Muscle of leg (tissue), 16 donors: ENCODE results near the gene CCDC124. TPM values are rescaled to one million over a fixed set of nuclear protein-coding genes. Genes with fewer than 3 reads are reported as not detected.
"Not testable (repeated sequence)": the region's sequence is repeated elsewhere in the genome, so short reads cannot be mapped to it uniquely, and the experiment has no call there.

Experiments used
- DNase-seq: peaks from one replicate; pipeline ENCODE4 v3.0.0; 2013
- H3K27ac ChIP-seq: one replicate; pipeline ENCODE4 v1.5.1; 2013; ENCODE audit warnings: mild to moderate bottlenecking, low read length, control low read depth
- H3K27me3 ChIP-seq: one replicate; pipeline ENCODE4 v1.6.1; 2013; ENCODE audit warnings: low read length; ENCODE audit not compliant: control insufficient read depth, insufficient read depth
- H3K36me3 ChIP-seq: one replicate; pipeline ENCODE4 v1.6.1; 2013; ENCODE audit warnings: low read length; ENCODE audit not compliant: control insufficient read depth, insufficient read depth
- H3K4me1 ChIP-seq: one replicate; pipeline ENCODE4 v1.6.1; 2013; ENCODE audit warnings: low read length; ENCODE audit not compliant: control insufficient read depth, insufficient read depth
- H3K4me3 ChIP-seq: one replicate; pipeline ENCODE4 v1.5.1; 2013; ENCODE audit warnings: low read length, control low read depth
- H3K9me3 ChIP-seq: replicated peaks from 2 replicates; pipeline ENCODE4 v1.6.1; 2013; ENCODE audit warnings: low read depth, low read length; ENCODE audit not compliant: control insufficient read depth
- WGBS: methylation state at CpG from one replicate; pipeline ENCODE4 v1.1.5; 2013; ENCODE audit warnings: missing lambda C conversion rate; ENCODE audit not compliant: insufficient coverage; 5-methylcytosine and 5-hydroxymethylcytosine counted together
- long read RNA-seq, 11 donors: transcript quantifications; one replicate each; lab custom pipeline, GENCODE V29; 2026
- polyA plus RNA-seq, 8 donors: library from polyadenylated mRNA; unstranded; fragments of 120-200 nt; gene quantifications; one replicate each; pipeline versions ENCODE4 v1.2.1 to v1.2.3, GENCODE V29; 2013; ENCODE audit warnings: inconsistent platforms in 1 of 8, low replicate concordance in 1 of 8; ENCODE audit not compliant: insufficient read length in 8 of 8, insufficient read depth in 1 of 8
- total RNA-seq: library from RNA; stranded (reverse); fragments of 120-200 nt; gene quantifications from one replicate; pipeline ENCODE4 v1.2.4, GENCODE V29; 2013

Gene CCDC124, protein sequence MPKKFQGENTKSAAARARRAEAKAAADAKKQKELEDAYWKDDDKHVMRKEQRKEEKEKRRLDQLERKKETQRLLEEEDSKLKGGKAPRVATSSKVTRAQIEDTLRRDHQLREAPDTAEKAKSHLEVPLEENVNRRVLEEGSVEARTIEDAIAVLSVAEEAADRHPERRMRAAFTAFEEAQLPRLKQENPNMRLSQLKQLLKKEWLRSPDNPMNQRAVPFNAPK
- 16.4 TPM for total RNA-seq
- 10 to 100 TPM; 58.6 to 78.0 (median 69.7) TPM for polyA plus RNA-seq
- long read RNA-seq, donor 1, transcript CCDC124-201 (5 exons, 938 nt) = major isoform, 10 of 18 reads
- long read RNA-seq, donor 1, partial matches to known transcripts = 7 of 18 reads
- long read RNA-seq, donor 1, other reads (novel, unspliced or antisense) = 0 of 18 reads
- long read RNA-seq, donor 2, partial matches to known transcripts = 0 of 3 reads
- long read RNA-seq, donor 2, other reads (novel, unspliced or antisense) = 0 of 3 reads
- long read RNA-seq, donor 3, transcript CCDC124-201 (5 exons, 938 nt) = major isoform, 33 of 44 reads
- long read RNA-seq, donor 3, partial matches to known transcripts = 9 of 44 reads
- long read RNA-seq, donor 3, other reads (novel, unspliced or antisense) = 0 of 44 reads
- long read RNA-seq, donor 4, transcript CCDC124-201 (5 exons, 938 nt) = major isoform, 20 of 44 reads
- long read RNA-seq, donor 4, partial matches to known transcripts = 23 of 44 reads
- long read RNA-seq, donor 4, other reads (novel, unspliced or antisense) = 0 of 44 reads
- long read RNA-seq, donor 5, transcript CCDC124-201 (5 exons, 938 nt) = major isoform, 53 of 94 reads
- long read RNA-seq, donor 5, partial matches to known transcripts = 37 of 94 reads
- long read RNA-seq, donor 5, other reads (novel, unspliced or antisense) = 0 of 94 reads
- long read RNA-seq, donor 6, transcript CCDC124-201 (5 exons, 938 nt) = major isoform, 45 of 66 reads
- long read RNA-seq, donor 6, partial matches to known transcripts = 20 of 66 reads
- long read RNA-seq, donor 6, other reads (novel, unspliced or antisense) = 0 of 66 reads
- long read RNA-seq, donor 7, transcript CCDC124-201 (5 exons, 938 nt) = major isoform, 16 of 37 reads
- long read RNA-seq, donor 7, partial matches to known transcripts = 19 of 37 reads
- long read RNA-seq, donor 7, other reads (novel, unspliced or antisense) = 0 of 37 reads
- long read RNA-seq, donor 8, transcript CCDC124-201 (5 exons, 938 nt) = major isoform, 16 of 24 reads
- long read RNA-seq, donor 8, partial matches to known transcripts = 7 of 24 reads
- long read RNA-seq, donor 8, other reads (novel, unspliced or antisense) = 0 of 24 reads
- long read RNA-seq, donor 9, transcript CCDC124-201 (5 exons, 938 nt) = major isoform, 17 of 39 reads
- long read RNA-seq, donor 9, partial matches to known transcripts = 21 of 39 reads
- long read RNA-seq, donor 9, other reads (novel, unspliced or antisense) = 0 of 39 reads
- long read RNA-seq, donor 10, transcript CCDC124-201 (5 exons, 938 nt) = major isoform, 29 of 45 reads
- long read RNA-seq, donor 10, partial matches to known transcripts = 16 of 45 reads
- long read RNA-seq, donor 10, other reads (novel, unspliced or antisense) = 0 of 45 reads
- long read RNA-seq, donor 11, transcript CCDC124-201 (5 exons, 938 nt) = major isoform, 21 of 32 reads
- long read RNA-seq, donor 11, partial matches to known transcripts = 11 of 32 reads
- long read RNA-seq, donor 11, other reads (novel, unspliced or antisense) = 0 of 32 reads

DNA sequence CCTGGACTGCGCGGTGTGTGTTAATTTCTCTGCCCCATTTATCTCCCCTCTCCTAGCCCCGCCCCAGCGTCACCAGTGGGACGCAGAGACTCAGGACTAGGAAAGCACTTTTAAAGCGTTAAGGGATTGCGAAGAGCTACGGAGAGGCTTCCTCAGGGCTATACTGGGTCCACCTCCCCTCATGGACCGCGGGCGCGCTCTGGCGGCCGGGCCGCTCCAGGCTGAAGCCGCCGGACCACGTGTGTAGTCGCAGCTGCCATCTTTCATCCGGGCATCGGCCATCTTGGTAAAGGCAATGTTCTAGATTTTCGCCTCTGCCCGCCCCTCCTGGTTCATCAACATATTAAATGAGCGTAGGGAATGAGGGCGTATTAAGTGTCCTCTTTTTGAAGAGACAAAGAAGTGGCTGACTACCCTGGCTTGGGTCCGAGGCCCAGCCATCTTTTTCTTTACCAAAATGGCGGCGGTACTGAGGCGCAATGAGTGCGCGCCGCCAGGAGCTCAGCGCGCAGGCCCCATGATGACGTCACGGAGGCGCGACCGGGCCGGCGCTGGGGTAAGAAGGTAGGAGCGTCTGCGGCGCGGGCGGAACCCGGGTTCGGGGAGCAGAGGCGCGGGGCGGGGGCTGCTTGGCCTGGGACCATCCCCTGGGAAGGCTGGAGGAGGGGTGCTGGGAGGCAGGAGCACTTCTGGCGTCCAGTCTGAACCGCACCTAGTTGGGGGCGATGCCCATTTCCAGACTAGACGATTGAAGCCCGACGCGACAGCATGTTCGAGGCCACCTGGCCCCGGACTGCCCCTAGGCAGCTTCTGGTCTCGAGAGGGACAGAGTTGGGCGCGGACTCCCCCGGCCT lies at the start of gene CCDC124:
Gene CCDC124 (plus strand): TSS at position 531 of the 854 bp plus-strand sequence. CDS start 3,406 bp downstream, outside the sequence.
- DNase-seq = peak; percentile 97
- Histone ChIP-seq H3K4me1 (peaks cover 16% of the 10 kb centered on the region), H3K9me3 (no peaks in the 10 kb centered on the region), H3K27ac (peak within 1 kb of the TSS; percentile 79), H3K4me3 (peak within 1 kb of the TSS; percentile 81), H3K27me3 (no peaks in the 10 kb centered on the region), H3K36me3 (peaks cover 10% of the 10 kb centered on the region)
- under 1% methylated on average over 44 of the region's 64 CpGs for WGBS

DNA sequence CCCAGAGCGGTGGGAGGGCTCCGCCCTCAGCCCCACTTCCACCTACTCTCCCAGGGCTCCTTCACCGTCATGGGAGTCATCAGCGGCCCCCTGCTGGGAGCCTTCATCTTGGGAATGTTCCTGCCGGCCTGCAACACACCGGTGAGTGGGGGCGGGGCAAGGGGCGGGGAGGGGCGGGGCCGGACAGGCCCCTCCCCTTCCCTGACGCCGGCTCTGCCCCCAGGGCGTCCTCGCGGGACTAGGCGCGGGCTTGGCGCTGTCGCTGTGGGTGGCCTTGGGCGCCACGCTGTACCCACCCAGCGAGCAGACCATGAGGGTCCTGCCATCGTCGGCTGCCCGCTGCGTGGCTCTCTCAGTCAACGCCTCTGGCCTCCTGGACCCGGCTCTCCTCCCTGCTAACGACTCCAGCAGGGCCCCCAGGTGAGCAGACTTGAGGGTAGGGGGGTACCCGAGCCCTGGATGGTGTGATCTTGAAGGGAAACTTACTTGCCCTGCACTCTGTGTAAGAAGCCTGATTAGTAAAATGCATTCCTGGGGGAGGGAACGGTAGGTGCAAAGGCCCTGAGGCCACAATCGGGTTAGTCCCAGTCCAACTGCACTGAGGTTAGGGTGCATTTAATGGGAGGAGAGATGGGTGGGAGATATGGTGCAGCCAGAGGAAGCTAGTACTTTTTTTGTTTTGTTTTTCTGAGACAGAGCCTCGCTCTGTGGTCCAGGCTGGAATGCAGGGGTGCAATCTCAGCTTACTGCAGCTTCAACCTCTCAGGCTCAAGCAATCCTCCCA lies 49.0 kb upstream of the CCDC124 start:
- Histone ChIP-seq H3K4me1 (no peaks in the 10 kb centered on the region), H3K4me3 (no peak overlapping the region), H3K27ac (no peak overlapping the region), H3K27me3 (no peaks in the 10 kb centered on the region), H3K9me3 (no peaks in the 10 kb centered on the region), H3K36me3 (no peaks in the 10 kb centered on the region)
- WGBS = 77% methylated on average over 19 of the region's 33 CpGs
- DNase-seq = no peak

DNA sequence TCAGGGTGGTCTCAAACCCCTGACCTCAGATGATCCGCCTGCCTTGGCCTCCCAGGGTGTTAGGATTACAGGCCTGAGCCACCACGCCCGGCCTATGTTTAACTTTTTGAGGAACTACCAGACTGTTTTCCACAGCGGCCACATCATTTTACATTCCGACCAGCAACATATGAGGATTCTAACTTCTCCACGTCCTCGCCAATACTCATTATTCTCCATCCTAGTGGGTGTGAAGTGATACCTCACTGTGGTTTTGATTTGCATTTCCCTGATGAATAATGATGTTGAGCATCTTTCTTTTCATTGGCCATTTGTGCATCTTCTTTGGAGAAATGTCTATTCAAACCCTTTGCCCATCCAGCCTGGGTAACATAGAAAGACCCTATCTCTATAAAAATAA lies 46.3 kb upstream of the CCDC124 start:
- DNase-seq = no peak
- 80% methylated on average over 3 of the region's 7 CpGs for WGBS

DNA sequence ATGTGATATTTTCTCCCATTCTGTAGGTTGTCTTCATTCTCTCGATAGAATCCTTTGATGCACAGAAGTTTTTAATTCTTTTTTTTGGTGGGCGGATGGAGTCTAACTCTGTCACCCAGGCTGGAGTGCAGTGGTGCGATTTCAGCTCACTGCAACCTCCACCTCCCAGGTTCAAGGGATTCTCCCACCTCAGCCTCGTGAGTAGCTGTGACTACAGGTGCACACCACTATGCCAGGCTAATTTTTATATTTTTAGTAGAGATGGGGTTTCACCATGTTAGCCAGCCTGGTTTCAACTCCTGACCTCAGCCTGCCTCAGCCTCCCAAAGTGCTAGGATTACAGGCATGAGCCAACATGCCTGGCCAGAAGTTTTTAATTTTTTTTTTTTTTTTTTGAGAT lies 45.6 kb upstream of the CCDC124 start:
- H3K4me3 ChIP-seq, DNase-seq, H3K9me3 ChIP-seq, H3K27me3 ChIP-seq, H3K36me3 ChIP-seq, H3K27ac ChIP-seq, H3K4me1 ChIP-seq: not testable (repeated sequence)
- WGBS = no CpG with 5 or more reads among the region's 4 CpGs

More for the DNA sequence above, 46.3 kb upstream of the CCDC124 start:
- H3K4me1 ChIP-seq = no peaks in the 10 kb centered on the region
- no peaks in the 10 kb centered on the region for H3K9me3 ChIP-seq
- no peaks in the 10 kb centered on the region for H3K36me3 ChIP-seq
- H3K4me3 ChIP-seq = no peak overlapping the region
- no peak overlapping the region for H3K27ac ChIP-seq
- no peaks in the 10 kb centered on the region for H3K27me3 ChIP-seq

DNA sequence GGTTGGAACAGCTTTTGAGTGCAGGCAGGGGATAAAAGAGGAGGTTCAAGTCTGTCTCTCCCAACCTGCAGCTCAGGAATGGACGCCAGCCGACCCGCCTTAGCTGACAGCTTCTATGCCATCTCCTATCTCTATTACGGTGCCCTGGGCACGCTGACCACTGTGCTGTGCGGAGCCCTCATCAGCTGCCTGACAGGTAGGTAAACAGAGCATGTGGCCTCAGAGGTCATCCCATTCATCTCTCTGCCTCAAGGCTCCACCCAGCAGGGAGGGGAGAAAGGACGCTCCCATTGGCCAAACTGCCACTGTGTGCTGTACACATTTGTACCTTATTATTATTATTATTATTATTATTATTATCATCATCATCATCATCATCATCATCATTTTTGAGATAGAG lies 44.6 kb upstream of the CCDC124 start:
- Histone ChIP-seq H3K27ac (no peak overlapping the region), H3K36me3 (no peaks in the 10 kb centered on the region), H3K9me3 (no peaks in the 10 kb centered on the region), H3K4me1 (no peaks in the 10 kb centered on the region), H3K4me3 (no peak overlapping the region), H3K27me3 (no peaks in the 10 kb centered on the region)
- WGBS = 90% methylated on average over 2 of the region's 7 CpGs
- no peak for DNase-seq

DNA sequence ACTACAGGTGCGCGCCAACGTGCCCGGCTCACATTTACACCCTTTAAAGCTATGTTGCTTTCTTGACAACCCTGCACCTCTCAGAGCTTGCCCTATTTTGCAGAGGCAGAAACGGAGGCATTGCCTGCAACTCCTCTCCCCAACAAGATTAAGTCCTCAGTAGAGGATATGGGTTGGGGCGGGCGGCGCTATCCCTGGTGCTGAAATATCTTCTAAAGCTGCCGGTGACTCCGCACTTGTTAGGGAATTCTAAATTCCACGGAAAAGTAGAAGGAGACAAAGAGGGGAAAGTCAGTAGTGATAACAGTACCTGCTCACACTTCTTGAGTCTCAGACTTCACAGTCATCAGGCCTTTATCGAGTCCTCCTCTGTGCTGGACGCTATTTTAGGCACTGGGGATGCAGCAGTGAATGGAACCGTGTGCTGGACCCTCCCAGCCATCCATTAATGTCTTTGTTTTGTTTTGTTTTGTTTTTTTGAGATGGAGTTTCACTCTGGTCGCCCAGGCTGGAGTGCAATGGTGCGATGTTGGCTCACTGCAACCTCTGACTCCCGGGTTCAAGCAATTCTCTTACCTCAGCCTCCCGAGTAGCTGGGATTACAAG lies 43.1 kb upstream of the CCDC124 start:
- H3K4me3 ChIP-seq = no peak overlapping the region
- peak; percentile 66 for DNase-seq
- H3K27ac ChIP-seq = no peak overlapping the region
- WGBS = 17% methylated on average over 4 of the region's 18 CpGs
- H3K9me3 ChIP-seq = no peaks in the 10 kb centered on the region
- H3K27me3 ChIP-seq = no peaks in the 10 kb centered on the region
- H3K4me1 ChIP-seq = no peaks in the 10 kb centered on the region
- no peaks in the 10 kb centered on the region for H3K36me3 ChIP-seq

DNA sequence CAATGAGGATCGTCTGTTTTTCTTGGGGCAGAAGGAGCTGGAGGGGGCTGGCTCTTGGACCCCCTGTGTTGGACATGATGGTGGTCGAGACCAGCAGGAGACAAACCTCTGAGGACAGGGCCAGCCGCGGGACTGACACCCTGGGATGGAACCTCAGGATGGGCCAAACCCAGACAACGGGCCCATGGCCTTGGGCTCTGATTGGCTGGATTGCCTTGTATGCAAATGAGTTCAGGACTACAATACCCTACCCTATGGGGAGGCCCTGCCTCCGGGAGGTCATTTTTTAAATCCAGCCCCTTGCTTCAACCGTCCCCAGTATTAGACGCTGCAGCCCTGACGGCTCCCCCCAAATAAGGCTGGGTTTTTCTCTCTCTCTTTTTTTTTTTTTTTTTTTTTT lies 39.0 kb upstream of the CCDC124 start:
- no peak overlapping the region for H3K4me3 ChIP-seq
- H3K4me1 ChIP-seq = no peaks in the 10 kb centered on the region
- no peak overlapping the region for H3K27ac ChIP-seq
- 53% methylated on average over 2 of the region's 9 CpGs for WGBS
- no peak for DNase-seq
- H3K36me3 ChIP-seq = no peaks in the 10 kb centered on the region
- no peaks in the 10 kb centered on the region for H3K9me3 ChIP-seq
- H3K27me3 ChIP-seq = no peaks in the 10 kb centered on the region

DNA sequence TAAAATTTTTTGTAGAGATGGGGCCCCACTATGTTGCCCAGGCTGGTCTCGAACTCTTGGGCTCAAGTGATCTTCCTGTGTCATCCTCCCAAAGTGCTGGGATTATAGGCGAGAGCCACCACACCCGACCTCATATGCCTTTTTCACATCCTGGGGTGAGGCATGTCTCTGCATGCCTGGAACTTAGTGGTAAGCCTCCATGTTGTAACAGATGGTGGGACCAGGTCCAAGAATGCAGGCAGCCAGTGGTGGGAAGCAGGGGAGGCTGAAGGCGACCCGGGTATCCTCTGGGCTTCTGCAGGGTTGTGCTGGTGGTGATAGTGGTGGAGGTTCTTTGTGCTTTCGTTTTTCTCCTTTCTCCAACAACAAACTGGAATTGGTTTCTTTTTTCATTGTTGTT lies 30.1 kb upstream of the CCDC124 start:
- H3K4me1 ChIP-seq = no peaks in the 10 kb centered on the region
- no peak overlapping the region for H3K4me3 ChIP-seq
- no peaks in the 10 kb centered on the region for H3K36me3 ChIP-seq
- H3K9me3 ChIP-seq = no peaks in the 10 kb centered on the region
- WGBS = no CpG with 5 or more reads among the region's 6 CpGs
- H3K27ac ChIP-seq = no peak overlapping the region
- peak; percentile 19 for DNase-seq
- peaks cover 2% of the 10 kb centered on the region for H3K27me3 ChIP-seq
